ENCODE measurements around the gene FAM174B. TPM values are rescaled to one million over a fixed set of nuclear protein-coding genes. Genes with fewer than 3 reads are reported as not detected.

FAM174B gene
- total and polyA plus RNA-seq, 2 experiments from 2014 or later, result 15.0 to 21.8 TPM

- no peak for TF ChIP-seq ZNF462 (CRISPR knock-in tag; IDR thresholded peaks at IDR 0.05)
- TF ChIP-seq CREB1 (CRISPR knock-in tag; IDR thresholded peaks at IDR 0.05; ENCODE audit: low read depth), result no peak
- no peak for TF ChIP-seq REST (IDR thresholded peaks at IDR 0.05; ENCODE audit: unreplicated experiment)
- no peak for TF ChIP-seq JUNB (IDR thresholded peaks at IDR 0.05; ENCODE audit: unreplicated experiment)
- no peak for TF ChIP-seq EZH2phosphoT487 (IDR thresholded peaks at IDR 0.05; ENCODE audit: unreplicated experiment)
- TF ChIP-seq EZH2 (IDR thresholded peaks at IDR 0.05; ENCODE audit: low read depth, unreplicated experiment), result no peak
- no peak for TF ChIP-seq POLR2AphosphoS5 (IDR thresholded peaks at IDR 0.05; ENCODE audit: low read depth)
- TF ChIP-seq NANOG (IDR thresholded peaks at IDR 0.05; ENCODE audit: borderline replicate concordance), result no peak
Observed at GRCh38 chr15:92582206-92582605, 73.4 kb downstream of the FAM174B start (continued).

Measured in GM23338 (cell line).